ENCODE measurements around the gene CNEP1R1. TPM values are rescaled to one million over a fixed set of nuclear protein-coding genes. Genes with fewer than 3 reads are reported as not detected.

Gene CNEP1R1
- total RNA-seq, 2 donors from 2014 or later, result 20.2 to 24.9 TPM

DNA sequence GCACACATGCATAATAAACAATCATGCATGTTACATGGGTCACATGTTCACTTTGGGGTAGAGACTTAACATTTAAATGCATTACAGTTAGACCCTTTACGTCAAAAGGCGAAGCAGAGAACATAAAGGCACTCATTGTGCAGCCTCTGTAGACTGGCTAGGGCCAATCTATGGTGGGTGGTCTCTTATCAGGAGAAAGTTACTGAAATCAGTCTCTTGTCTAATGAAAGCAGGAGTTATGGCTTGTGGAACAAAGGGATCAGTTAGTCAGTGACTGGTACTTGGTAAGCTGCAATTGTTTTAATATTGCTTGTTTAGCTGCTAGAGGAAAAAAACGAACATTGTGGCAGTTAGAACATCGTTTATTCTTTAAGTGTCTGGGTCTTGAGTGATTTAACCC, 1.4 kb upstream of the CNEP1R1 start:
- Histone ChIP-seq H3K4me1 (ENCODE audit: control insufficient read depth, insufficient read depth, low read length) (no peaks in the 10 kb centered on the region), H3K4me3 (ENCODE audit: low read length) (no peak overlapping the region), H3K27me3 (ENCODE audit: control insufficient read depth, insufficient read depth, low read length, poor library complexity, severe bottlenecking) (no peaks in the 10 kb centered on the region), H3K36me3 (ENCODE audit: control insufficient read depth, insufficient read depth, low read length) (peaks cover 12% of the 10 kb centered on the region), H3K27ac (ENCODE audit: low read depth, low read length) (no peak overlapping the region), H3K9ac (ENCODE audit: extremely low read depth, low read length, poor library complexity, severe bottlenecking) (no peak overlapping the region), H3K9me3 (ENCODE audit: control insufficient read depth, low read length) (no peaks in the 10 kb centered on the region)
- peaks cover 8% of the 10 kb centered on the region for H3K36me3 Mint-ChIP-seq (ENCODE audit: low read depth)
- H3K27me3 Mint-ChIP-seq (ENCODE audit: insufficient read depth), result no peaks in the 10 kb centered on the region
- H3K9me3 Mint-ChIP-seq, result no peaks in the 10 kb centered on the region
- H3K4me1 Mint-ChIP-seq, result peaks cover 18% of the 10 kb centered on the region
- TF ChIP-seq, protein P1, sequence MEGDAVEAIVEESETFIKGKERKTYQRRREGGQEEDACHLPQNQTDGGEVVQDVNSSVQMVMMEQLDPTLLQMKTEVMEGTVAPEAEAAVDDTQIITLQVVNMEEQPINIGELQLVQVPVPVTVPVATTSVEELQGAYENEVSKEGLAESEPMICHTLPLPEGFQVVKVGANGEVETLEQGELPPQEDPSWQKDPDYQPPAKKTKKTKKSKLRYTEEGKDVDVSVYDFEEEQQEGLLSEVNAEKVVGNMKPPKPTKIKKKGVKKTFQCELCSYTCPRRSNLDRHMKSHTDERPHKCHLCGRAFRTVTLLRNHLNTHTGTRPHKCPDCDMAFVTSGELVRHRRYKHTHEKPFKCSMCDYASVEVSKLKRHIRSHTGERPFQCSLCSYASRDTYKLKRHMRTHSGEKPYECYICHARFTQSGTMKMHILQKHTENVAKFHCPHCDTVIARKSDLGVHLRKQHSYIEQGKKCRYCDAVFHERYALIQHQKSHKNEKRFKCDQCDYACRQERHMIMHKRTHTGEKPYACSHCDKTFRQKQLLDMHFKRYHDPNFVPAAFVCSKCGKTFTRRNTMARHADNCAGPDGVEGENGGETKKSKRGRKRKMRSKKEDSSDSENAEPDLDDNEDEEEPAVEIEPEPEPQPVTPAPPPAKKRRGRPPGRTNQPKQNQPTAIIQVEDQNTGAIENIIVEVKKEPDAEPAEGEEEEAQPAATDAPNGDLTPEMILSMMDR (conservative IDR thresholded peaks at IDR 0.05), result no peak
- no peak for DNase-seq
- no peak overlapping the region for H3K4me3 Mint-ChIP-seq
- 74 to 76% methylated on average over 4 of the region's 4 CpGs for WGBS, 2 experiments (ENCODE audit: insufficient coverage in 1 of 2, insufficient read length in 1 of 2)
- no peak overlapping the region for H3K27ac Mint-ChIP-seq

DNA sequence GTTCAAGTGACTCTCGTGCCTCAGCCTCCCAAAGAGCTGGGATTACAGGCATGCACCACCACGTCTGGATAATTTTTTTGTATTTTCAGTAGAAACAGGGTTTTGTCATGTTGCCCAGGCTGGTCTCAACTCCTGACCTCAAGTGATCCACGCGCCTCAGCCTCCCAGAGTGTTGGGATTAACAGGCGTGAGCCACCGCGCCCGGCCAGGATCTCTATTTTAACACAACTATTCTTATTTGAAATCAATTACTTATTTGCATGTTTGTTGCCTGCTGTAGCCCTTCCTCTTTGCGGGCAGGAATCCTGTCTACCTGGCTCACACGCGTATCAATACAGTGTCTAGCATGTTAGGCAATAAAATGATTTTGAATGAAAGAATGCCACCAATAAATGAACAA, 818 bp upstream of the CNEP1R1 start:
- Histone ChIP-seq H3K4me3 (ENCODE audit: low read length) (peak overlapping the region; percentile 61), H3K36me3 (ENCODE audit: control insufficient read depth, insufficient read depth, low read length) (peaks cover 18% of the 10 kb centered on the region), H3K9ac (ENCODE audit: extremely low read depth, low read length, poor library complexity, severe bottlenecking) (no peak overlapping the region), H3K9me3 (ENCODE audit: control insufficient read depth, low read length) (no peaks in the 10 kb centered on the region), H3K4me1 (ENCODE audit: control insufficient read depth, insufficient read depth, low read length) (no peaks in the 10 kb centered on the region), H3K27ac (ENCODE audit: low read depth, low read length) (no peak overlapping the region), H3K27me3 (ENCODE audit: control insufficient read depth, insufficient read depth, low read length, poor library complexity, severe bottlenecking) (no peaks in the 10 kb centered on the region)
- Mint-ChIP-seq H3K4me3 (no peak overlapping the region), H3K27ac (peak overlapping the region; percentile 12), H3K9me3 (no peaks in the 10 kb centered on the region), H3K4me1 (peaks cover 18% of the 10 kb centered on the region), H3K27me3 (ENCODE audit: insufficient read depth) (no peaks in the 10 kb centered on the region), H3K36me3 (ENCODE audit: low read depth) (peaks cover 10% of the 10 kb centered on the region)
- TF ChIP-seq, protein P1 (conservative IDR thresholded peaks at IDR 0.05), result no peak
- no peak for DNase-seq
- WGBS, 2 experiments (ENCODE audit: insufficient coverage in 1 of 2, insufficient read length in 1 of 2), result 94 to 98% methylated on average over 6 to 11 of the region's 11 CpGs

DNA sequence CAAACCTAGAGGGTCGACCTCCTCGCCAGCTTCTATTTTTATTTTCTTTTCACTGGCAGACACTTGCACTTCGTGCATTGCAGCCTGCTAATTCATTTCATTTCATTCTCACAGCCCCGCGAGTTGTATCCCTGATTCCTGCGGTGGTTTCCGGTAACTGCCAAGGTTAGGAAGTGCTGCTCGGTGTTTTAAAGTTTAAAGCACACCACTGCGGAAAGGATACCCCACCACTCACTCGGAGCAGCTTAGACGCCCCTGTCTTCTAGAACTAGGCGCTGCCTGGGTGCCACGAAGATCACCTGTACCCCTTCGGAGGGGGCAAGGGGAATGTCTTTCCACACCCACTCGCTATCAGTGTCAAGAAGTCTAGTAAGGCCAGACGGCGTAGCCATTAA, 509 bp downstream of the CNEP1R1 start:
- Mint-ChIP-seq H3K4me1 (peaks cover 18% of the 10 kb centered on the region), H3K27ac (peak overlapping the region; percentile 74), H3K9me3 (no peaks in the 10 kb centered on the region), H3K4me3 (peak overlapping the region; percentile 90), H3K27me3 (ENCODE audit: insufficient read depth) (no peaks in the 10 kb centered on the region), H3K36me3 (ENCODE audit: low read depth) (peaks cover 22% of the 10 kb centered on the region)
- TF ChIP-seq, protein P1 (conservative IDR thresholded peaks at IDR 0.05), result no peak
- WGBS, 2 experiments (ENCODE audit: insufficient coverage in 1 of 2, insufficient read length in 1 of 2), result 0 to 1% methylated on average over 12 to 17 of the region's 17 CpGs
- no peak for DNase-seq
- H3K4me3 ChIP-seq (ENCODE audit: low read length), result peak overlapping the region; percentile 91
- no peaks in the 10 kb centered on the region for H3K27me3 ChIP-seq (ENCODE audit: control insufficient read depth, insufficient read depth, low read length, poor library complexity, severe bottlenecking)
- peak overlapping the region; percentile 54 for H3K9ac ChIP-seq (ENCODE audit: extremely low read depth, low read length, poor library complexity, severe bottlenecking)
- no peak overlapping the region for H3K27ac ChIP-seq (ENCODE audit: low read depth, low read length)
- peaks cover 31% of the 10 kb centered on the region for H3K36me3 ChIP-seq (ENCODE audit: control insufficient read depth, insufficient read depth, low read length)
- no peaks in the 10 kb centered on the region for H3K4me1 ChIP-seq (ENCODE audit: control insufficient read depth, insufficient read depth, low read length)
- H3K9me3 ChIP-seq (ENCODE audit: control insufficient read depth, low read length), result no peaks in the 10 kb centered on the region
